NK-92 (cell line): ENCODE data around the gene NMNAT3.

Experiments
- DNase-seq: peaks from one replicate; lab custom pipeline; 2025; ENCODE audit not compliant: unreplicated experiment; lab: John Stamatoyannopoulos, UW

NMNAT3 gene

DNA sequence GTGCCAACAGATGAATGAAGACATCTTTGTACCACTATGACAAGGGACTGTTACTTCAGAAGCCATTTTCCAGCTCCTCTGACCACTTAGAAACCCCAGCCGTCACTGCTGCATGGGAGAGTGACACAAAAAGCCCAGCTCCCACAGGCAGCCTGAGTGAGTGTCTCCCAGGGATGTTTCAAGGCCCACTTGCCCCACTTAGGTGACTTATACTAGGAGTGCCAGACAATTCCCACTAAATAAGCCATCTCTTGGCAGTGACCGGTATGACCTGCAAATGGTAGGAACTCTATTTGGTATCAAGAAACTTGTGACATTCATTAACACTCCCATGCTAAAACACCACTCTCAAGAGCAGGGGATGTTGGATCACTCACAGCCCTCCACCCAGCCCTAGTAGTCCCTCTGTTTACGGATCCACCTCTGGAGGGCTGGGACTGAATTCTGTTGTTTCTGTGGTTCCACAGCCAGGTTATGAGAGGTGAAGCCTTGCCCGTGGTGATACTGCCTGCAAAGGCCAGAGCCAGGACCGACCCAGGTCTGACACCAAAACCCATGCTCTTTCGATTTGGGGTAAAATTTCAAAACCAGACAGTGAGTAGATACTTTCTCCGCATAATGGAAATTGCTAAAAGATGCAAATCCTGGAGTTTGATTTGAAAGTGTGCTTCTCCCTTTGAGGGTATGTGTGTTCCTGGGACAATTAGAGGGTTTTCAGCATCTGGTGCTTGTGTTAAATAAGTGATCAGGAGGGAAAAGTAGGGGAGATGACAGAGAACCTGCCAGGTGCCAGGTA, 152.7 kb downstream of the NMNAT3 start:
- no peak for DNase-seq

DNA sequence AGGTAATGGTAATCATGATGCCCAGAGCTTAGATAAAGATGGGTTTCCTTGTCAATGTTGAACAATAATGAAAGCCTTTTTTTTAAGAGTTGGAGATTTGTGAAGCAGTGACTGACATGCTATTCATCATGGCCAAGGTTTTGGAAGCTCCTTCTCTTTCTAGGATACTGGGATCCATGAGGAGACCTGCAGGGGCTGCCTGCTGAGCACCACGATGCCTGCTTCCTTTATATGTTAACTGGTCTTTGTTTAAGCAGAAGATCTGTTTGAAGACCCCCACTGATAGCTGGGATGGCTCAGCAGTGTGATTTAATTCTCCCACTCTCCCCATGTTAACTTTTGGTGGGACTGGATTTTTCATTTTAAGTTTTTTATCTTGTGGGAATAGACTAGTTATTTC, 154.1 kb downstream of the NMNAT3 start:
- no peak for DNase-seq

- DNase-seq, result no peak
Measured at GRCh38 chr3:139523166-139523565, 154.6 kb downstream of the NMNAT3 start.

- DNase-seq, result no peak
Measured at GRCh38 chr3:139522421-139522820, 155.4 kb downstream of the NMNAT3 start.

DNA sequence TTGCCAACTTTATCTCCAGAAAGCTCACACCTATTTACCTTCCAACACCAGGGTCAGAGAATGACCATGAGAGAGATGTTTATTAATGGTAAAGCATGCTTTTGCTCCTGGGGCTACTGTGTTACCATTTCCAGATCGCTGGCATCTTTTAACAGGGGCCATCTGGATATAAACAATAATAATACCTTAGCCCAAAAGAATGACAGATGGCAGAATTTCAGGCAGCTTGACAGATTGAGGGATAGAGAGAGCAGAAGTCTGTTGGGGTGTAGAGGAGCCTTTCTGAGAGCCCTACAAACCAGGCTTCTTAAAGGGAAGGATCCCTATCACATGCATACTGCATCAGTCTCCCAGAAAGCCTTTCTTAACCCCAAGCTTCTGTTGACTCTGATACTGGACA, 156.0 kb downstream of the NMNAT3 start:
- DNase-seq, result no peak

- DNase-seq, result no peak
Measured at GRCh38 chr3:139521144-139521543, 156.6 kb downstream of the NMNAT3 start.

DNA sequence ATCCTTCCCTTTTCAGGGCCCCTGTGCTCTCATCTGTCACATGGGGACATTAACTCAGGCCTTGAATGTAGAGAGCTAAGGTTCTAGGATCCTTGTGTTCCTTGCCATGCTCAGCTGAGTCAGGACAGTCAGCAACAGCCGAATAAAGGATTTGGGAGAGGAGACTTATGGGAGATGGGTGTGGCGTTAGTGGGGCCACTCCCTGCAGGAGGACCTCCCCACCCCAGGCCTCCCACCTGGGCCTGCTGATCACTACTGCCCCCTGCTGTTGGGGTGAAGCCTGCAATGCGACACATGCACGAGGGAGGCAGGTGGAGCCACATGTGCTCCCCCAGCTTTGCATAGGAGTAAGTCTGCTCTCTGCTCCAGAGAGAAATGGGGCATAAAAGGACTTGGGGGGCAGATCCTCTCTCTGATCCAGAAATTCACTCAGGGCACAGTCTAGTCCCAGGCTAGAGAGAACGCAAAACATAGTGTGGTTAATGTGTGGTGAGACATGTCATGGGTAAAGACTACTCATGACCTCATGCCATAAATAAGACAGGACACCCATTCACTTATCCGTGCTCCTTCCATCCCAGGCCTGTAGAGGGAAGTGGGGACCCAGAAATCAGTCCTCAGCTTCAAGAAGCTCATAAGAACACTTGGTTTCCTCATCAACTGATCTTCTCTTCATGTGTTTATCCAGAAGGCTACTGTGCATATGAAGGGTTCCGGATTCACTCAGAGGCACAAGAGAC, 157.6 kb downstream of the NMNAT3 start:
- no peak for DNase-seq

DNA sequence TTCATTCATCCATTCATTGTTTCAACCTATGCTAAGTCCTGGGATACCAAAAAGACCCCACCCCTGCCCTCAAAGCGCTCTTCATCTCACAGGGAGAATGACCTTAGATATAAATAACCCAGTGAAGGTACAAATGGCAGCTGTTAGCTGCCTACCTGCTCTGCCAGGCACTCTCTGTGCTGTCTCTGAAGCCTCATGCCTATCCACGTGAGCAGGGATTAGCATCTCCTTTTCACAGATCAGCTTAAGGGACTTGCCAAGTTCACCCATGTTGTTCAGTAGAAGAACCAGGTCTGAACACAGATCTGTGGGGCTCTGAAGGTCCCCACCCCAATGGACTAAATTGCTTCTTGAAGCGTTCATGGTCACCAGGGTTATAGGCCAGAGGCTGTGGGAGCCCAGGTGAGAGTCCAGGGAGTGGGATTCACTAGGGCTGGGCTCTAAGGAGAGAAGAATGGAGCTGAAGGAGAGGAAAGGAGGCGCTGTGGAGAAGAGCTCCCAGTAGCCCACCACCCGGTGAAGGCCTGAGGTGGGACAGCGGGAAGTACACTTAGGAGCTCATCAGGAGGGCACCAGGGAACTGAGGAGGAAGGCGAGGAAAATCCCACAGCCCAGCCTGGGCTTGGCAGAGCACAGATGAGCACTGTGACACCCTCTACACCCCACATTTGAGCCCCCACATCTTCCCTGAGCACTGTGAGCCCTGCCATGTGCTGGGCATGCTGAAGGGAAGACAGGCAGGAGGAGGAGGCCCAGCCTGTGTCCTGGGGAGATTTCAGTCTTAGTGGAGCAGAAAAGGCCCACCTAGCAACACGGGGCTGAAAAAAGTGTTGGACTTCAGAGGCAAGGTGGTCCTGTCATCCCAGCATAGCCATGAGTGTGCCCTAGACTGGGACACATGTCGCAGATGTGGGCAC, 158.6 kb downstream of the NMNAT3 start:
- DNase-seq, result no peak

- no peak for DNase-seq
Measured at GRCh38 chr3:139518306-139518705, 159.5 kb downstream of the NMNAT3 start.

GRCh38 chr3:139517321-139518065, 160.3 kb downstream of the NMNAT3 start:
- no peak for DNase-seq

DNA sequence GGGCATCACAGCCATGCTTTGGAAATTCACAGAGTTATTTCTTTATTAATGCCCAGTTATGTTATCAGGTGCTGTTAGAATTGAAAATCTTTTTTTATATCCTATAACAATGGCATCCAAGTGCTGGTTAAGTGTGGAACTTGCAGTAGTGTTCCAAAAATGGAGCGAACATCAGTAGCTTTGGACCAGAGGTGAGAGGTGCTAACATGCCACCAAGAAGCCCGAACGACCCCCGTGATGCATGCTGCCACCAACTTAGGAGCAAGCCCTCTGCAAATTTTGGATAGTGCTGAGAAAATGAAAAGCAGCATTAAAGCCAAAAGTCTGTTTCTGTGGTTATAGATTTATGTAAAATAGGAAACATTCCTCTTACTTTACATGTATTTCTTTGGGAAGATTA, 163.0 kb downstream of the NMNAT3 start:
- DNase-seq, result no peak
